ENCODE results near the gene VEGFB. TPM values are rescaled to one million over a fixed set of nuclear protein-coding genes. Genes with fewer than 3 reads are reported as not detected.

VEGFB gene
- total RNA-seq, 1 donor from 2014 or later, result 46.9 TPM

GRCh38 chr11:64281957-64282770 lies 47.8 kb downstream of the VEGFB start:
- DNase-seq (ENCODE audit: low spot score), result no peak

- no peak for DNase-seq (ENCODE audit: low spot score)
Measured at GRCh38 chr11:64283092-64283491, 48.7 kb downstream of the VEGFB start.

GRCh38 chr11:64284048-64284961 lies 49.9 kb downstream of the VEGFB start, which contains the start of gene BAD:
BAD (minus strand) TSS chr11:64284665; CDS start chr11:64284368, 297 bp downstream.
- DNase-seq (ENCODE audit: low spot score), result peak; percentile 97

- DNase-seq (ENCODE audit: low spot score), result peak; percentile 92
Measured at GRCh38 chr11:64284962-64285884, 50.8 kb downstream of the VEGFB start, which contains the start of gene GPR137. GPR137 (plus strand) TSS chr11:64285848; CDS start chr11:64286525, 677 bp downstream.

- no peak for DNase-seq (ENCODE audit: low spot score)
Measured at GRCh38 chr11:64285885-64286800, 51.8 kb downstream of the VEGFB start.

GRCh38 chr11:64286801-64287159 lies 52.4 kb downstream of the VEGFB start:
- DNase-seq (ENCODE audit: low spot score), result no peak

- DNase-seq (ENCODE audit: low spot score), result no peak
Measured at GRCh38 chr11:64287676-64288352, 53.4 kb downstream of the VEGFB start.

- DNase-seq (ENCODE audit: low spot score), result no peak
Measured at GRCh38 chr11:64288353-64288750, 54.0 kb downstream of the VEGFB start.

Other genes with a start within 250 kb of the VEGFB start
- 17.6 TPM for gene OTUB1, start 248.1 kb upstream of the VEGFB start, total RNA-seq (ENCODE audit: insufficient read depth, low replicate concordance)
- 0.48 TPM for gene FLRT1, start 198.7 kb upstream of the VEGFB start, total RNA-seq (ENCODE audit: insufficient read depth, low replicate concordance)
- 8.9 TPM for gene MACROD1, start 68.5 kb upstream of the VEGFB start, total RNA-seq (ENCODE audit: insufficient read depth, low replicate concordance)
- gene STIP1, start 48.4 kb upstream of the VEGFB start, total RNA-seq (ENCODE audit: insufficient read depth, low replicate concordance), result 47.2 TPM
- gene FERMT3, start 27.9 kb upstream of the VEGFB start, total RNA-seq (ENCODE audit: insufficient read depth, low replicate concordance), result 14.2 TPM
- gene TRPT1, start 8.4 kb upstream of the VEGFB start, total RNA-seq (ENCODE audit: insufficient read depth, low replicate concordance), result 23.6 TPM
- gene NUDT22, start 8.3 kb upstream of the VEGFB start, total RNA-seq (ENCODE audit: insufficient read depth, low replicate concordance), result 17.3 TPM
- gene DNAJC4, start 4.0 kb upstream of the VEGFB start, total RNA-seq (ENCODE audit: insufficient read depth, low replicate concordance), result 13.5 TPM
- gene FKBP2, start 6.5 kb downstream of the VEGFB start, total RNA-seq (ENCODE audit: insufficient read depth, low replicate concordance), result 32.7 TPM
- gene PPP1R14B, start 12.4 kb downstream of the VEGFB start, total RNA-seq (ENCODE audit: insufficient read depth, low replicate concordance), result 60.4 TPM
- 17.6 TPM for gene PLCB3, start 16.9 kb downstream of the VEGFB start, total RNA-seq (ENCODE audit: insufficient read depth, low replicate concordance)
- gene BAD, start 50.1 kb downstream of the VEGFB start, total RNA-seq (ENCODE audit: insufficient read depth, low replicate concordance), result 52.5 TPM
- 0.48 TPM for gene GPR137, start 51.3 kb downstream of the VEGFB start, total RNA-seq (ENCODE audit: insufficient read depth, low replicate concordance)
- gene KCNK4, start 56.7 kb downstream of the VEGFB start, total RNA-seq (ENCODE audit: insufficient read depth, low replicate concordance), result 3.6 TPM
- gene CATSPERZ, start 65.8 kb downstream of the VEGFB start, total RNA-seq (ENCODE audit: insufficient read depth, low replicate concordance), result not detected
- 12.0 TPM for gene ESRRA, start 70.9 kb downstream of the VEGFB start, total RNA-seq (ENCODE audit: insufficient read depth, low replicate concordance)
- gene TRMT112, start 83.0 kb downstream of the VEGFB start, total RNA-seq (ENCODE audit: insufficient read depth, low replicate concordance), result 226 TPM
- gene PRDX5, start 83.5 kb downstream of the VEGFB start, total RNA-seq (ENCODE audit: insufficient read depth, low replicate concordance), result 152 TPM
- 3.6 TPM for gene CCDC88B, start 105.6 kb downstream of the VEGFB start, total RNA-seq (ENCODE audit: insufficient read depth, low replicate concordance)
- gene RPS6KA4, start 124.6 kb downstream of the VEGFB start, total RNA-seq (ENCODE audit: insufficient read depth, low replicate concordance), result 16.4 TPM